Fibroblast of lung (primary cell): ENCODE data around the gene OGFRL1. TPM values are rescaled to one million over a fixed set of nuclear protein-coding genes. Genes with fewer than 3 reads are reported as not detected.

Source experiments
- DNase-seq, 2 donors: peaks; one replicate each; pipeline versions ENCODE4 v3.0.0 to v3.0.0-alpha.2; 2010; ENCODE audit warnings: low read depth in 2 of 2
- H2AFZ ChIP-seq: 2 replicates; pipeline ENCODE4 v1.5.1; 2012; ENCODE audit warnings: low read length, control low read depth, inconsistent platforms
- H3K27ac ChIP-seq: 2 replicates; pipeline ENCODE4 v1.5.1; 2011; ENCODE audit warnings: low read length, control low read depth; ENCODE audit not compliant: insufficient read depth
- H3K27me3 ChIP-seq: 2 replicates; pipeline ENCODE4 v1.5.1; 2011; ENCODE audit warnings: mild to moderate bottlenecking, low read length; ENCODE audit not compliant: control insufficient read depth, insufficient read depth
- H3K36me3 ChIP-seq: 2 replicates; pipeline ENCODE4 v1.5.1; 2011; ENCODE audit warnings: low read length; ENCODE audit not compliant: control insufficient read depth, insufficient read depth
- H3K4me1 ChIP-seq: 2 replicates; pipeline ENCODE4 v1.5.1; 2011; ENCODE audit warnings: low read length; ENCODE audit not compliant: control insufficient read depth, insufficient read depth; ENCODE audit errors: extremely low read depth
- H3K4me2 ChIP-seq: 2 replicates; pipeline ENCODE4 v1.5.1; 2011; ENCODE audit warnings: low read length, control low read depth; ENCODE audit not compliant: insufficient read depth; ENCODE audit errors: extremely low read depth
- H3K4me3 ChIP-seq, 4 experiments: fragments of 200-600 bp in 1 of 4; sonication (generic) in 1 of 4; replicated peaks in 1 of 4; 2 replicates each; pipeline ENCODE4 v1.5.1; 2011 to 2016; ENCODE audit warnings: low read length in 4 of 4, low read depth in 3 of 4, mild to moderate bottlenecking in 3 of 4, control low read depth in 2 of 4, inconsistent platforms in 1 of 4, mixed read lengths in 1 of 4; ENCODE audit not compliant: insufficient read depth in 1 of 4; ENCODE audit errors: control extremely low read depth in 1 of 4
- H3K79me2 ChIP-seq: 2 replicates; pipeline ENCODE4 v1.5.1; 2012; ENCODE audit warnings: mild to moderate bottlenecking, low read length, inconsistent platforms; ENCODE audit not compliant: control insufficient read depth, insufficient read depth
- H3K9ac ChIP-seq: 2 replicates; pipeline ENCODE4 v1.5.1; 2011; ENCODE audit warnings: mild to moderate bottlenecking, low read length, control low read depth; ENCODE audit not compliant: insufficient read depth
- H3K9me3 ChIP-seq: 2 replicates; pipeline ENCODE4 v1.5.1; 2012; ENCODE audit warnings: low read depth, low read length; ENCODE audit not compliant: control insufficient read depth, insufficient read depth
- H4K20me1 ChIP-seq: 2 replicates; pipeline ENCODE4 v1.5.1; 2011; ENCODE audit warnings: low read length; ENCODE audit not compliant: control insufficient read depth, insufficient read depth; ENCODE audit errors: extremely low read depth
- CTCF ChIP-seq, 2 donors: IDR thresholded peaks in 1 of 2; conservative IDR thresholded peaks in 1 of 2; 1 replicate in 1 of 2; 2 replicates in 1 of 2; pipeline ENCODE4 v1.5.1; 2011 to 2012; ENCODE audit warnings: low read length in 2 of 2, control low read depth in 1 of 2, inconsistent platforms in 1 of 2, low read depth in 1 of 2, mild to moderate bottlenecking in 1 of 2
- EZH2 ChIP-seq: IDR thresholded peaks from 2 replicates; pipeline ENCODE4 v1.5.1; 2012; ENCODE audit warnings: low read length, control low read depth, mild to moderate bottlenecking; ENCODE audit errors: missing control alignments
- polyA plus RNA-seq, 2 donors: library from polyadenylated mRNA; depleted of rRNA in 1 of 2; stranded (reverse) in 1 of 2; unstranded in 1 of 2; fragments of >200 nt; gene quantifications; 2 replicates each; pipeline ENCODE4 v1.2.1, GENCODE V29; 2011 to 2012; ENCODE audit warnings: missing spikeins in 1 of 2
- total RNA-seq: library from RNA; depleted of rRNA; stranded (reverse); fragments of >200 nt; gene quantifications from 2 replicates; pipeline ENCODE4 v1.2.1, GENCODE V29; 2014

OGFRL1 gene
- total and polyA plus RNA-seq, 2 donors (not counting 1 experiment from before 2014, with no cell fraction given), result 14.0 to 27.7 TPM

GRCh38 chr6:71345476-71346333 is 57.1 kb downstream of the OGFRL1 start:
- TF ChIP-seq CTCF (conservative IDR thresholded peaks at IDR 0.05 in 1 of 2, IDR thresholded peaks at IDR 0.05 in 1 of 2; ENCODE audit: low read depth in 1 of 2, low read length in 2 of 2) (no peak), EZH2 (no peak)
- no peak overlapping the region for H3K9ac ChIP-seq
- no peaks in the 10 kb centered on the region for H4K20me1 ChIP-seq
- no peaks in the 10 kb centered on the region for H3K79me2 ChIP-seq
- no peaks in the 10 kb centered on the region for H3K9me3 ChIP-seq
- H3K4me1 ChIP-seq, result peaks cover 2% of the 10 kb centered on the region
- H3K27ac ChIP-seq, result no peak overlapping the region
- no peak overlapping the region for H3K4me3 ChIP-seq
- H2AFZ ChIP-seq, result no peak overlapping the region
- DNase-seq, result no peak
- H3K36me3 ChIP-seq, result no peaks in the 10 kb centered on the region
- no peaks in the 10 kb centered on the region for H3K27me3 ChIP-seq
- no peak overlapping the region for H3K4me2 ChIP-seq

- H3K9ac ChIP-seq, result no peak overlapping the region
- no peak overlapping the region for H2AFZ ChIP-seq
- no peaks in the 10 kb centered on the region for H3K79me2 ChIP-seq
- H4K20me1 ChIP-seq, result no peaks in the 10 kb centered on the region
- H3K4me3 ChIP-seq, result no peak overlapping the region
- no peak overlapping the region for H3K27ac ChIP-seq
- no peak overlapping the region for H3K4me2 ChIP-seq
- no peak for DNase-seq
- H3K9me3 ChIP-seq, result no peaks in the 10 kb centered on the region
- H3K4me1 ChIP-seq, result peaks cover 3% of the 10 kb centered on the region
- TF ChIP-seq EZH2 (no peak), CTCF (conservative IDR thresholded peaks at IDR 0.05 in 1 of 2, IDR thresholded peaks at IDR 0.05 in 1 of 2; ENCODE audit: low read depth in 1 of 2, low read length in 2 of 2) (no peak)
- no peaks in the 10 kb centered on the region for H3K27me3 ChIP-seq
- H3K36me3 ChIP-seq, result no peaks in the 10 kb centered on the region
Measured at GRCh38 chr6:71346334-71346694, 57.7 kb downstream of the OGFRL1 start.

GRCh38 chr6:71347119-71347518 is 58.5 kb downstream of the OGFRL1 start:
- H3K79me2 ChIP-seq, result no peaks in the 10 kb centered on the region
- TF ChIP-seq CTCF (conservative IDR thresholded peaks at IDR 0.05 in 1 of 2, IDR thresholded peaks at IDR 0.05 in 1 of 2; ENCODE audit: low read depth in 1 of 2, low read length in 2 of 2) (no peak), EZH2 (no peak)
- no peak for DNase-seq
- H3K27ac ChIP-seq, result no peak overlapping the region
- no peaks in the 10 kb centered on the region for H3K9me3 ChIP-seq
- no peak overlapping the region for H3K9ac ChIP-seq
- H2AFZ ChIP-seq, result no peak overlapping the region
- H3K4me2 ChIP-seq, result no peak overlapping the region
- no peaks in the 10 kb centered on the region for H3K36me3 ChIP-seq
- peaks cover 5% of the 10 kb centered on the region for H3K4me1 ChIP-seq
- H3K4me3 ChIP-seq, result no peak overlapping the region
- H3K27me3 ChIP-seq, result no peaks in the 10 kb centered on the region
- no peaks in the 10 kb centered on the region for H4K20me1 ChIP-seq
